Esophagus squamous epithelium (tissue), 5 donors: Measurements from ENCODE around the gene CNOT6L. TPM values are rescaled to one million over a fixed set of nuclear protein-coding genes. Genes with fewer than 3 reads are reported as not detected.

Source experiments
- DNase-seq: peaks from one replicate; lab custom pipeline; 2025; lab: John Stamatoyannopoulos, UW
- H3K27ac ChIP-seq, 4 donors: fragments of 200-600 bp; sonication (generic); one replicate each; pipeline ENCODE4 v1.5.1; 2016 to 2019; ENCODE audit warnings: mild to moderate bottlenecking in 1 of 4
- H3K27me3 ChIP-seq, 4 donors: fragments of 200-600 bp; sonication (generic); 1 replicate in 3 of 4; 2 replicates in 1 of 4; pipeline versions ENCODE4 v1.5.1 to v1.6.0; 2017 to 2021; ENCODE audit warnings: antibody characterized with exemption in 1 of 4
- H3K36me3 ChIP-seq, 3 donors: fragments of 200-600 bp; sonication (generic); one replicate each; pipeline ENCODE4 v1.5.1; 2016 to 2019
- H3K4me1 ChIP-seq, 3 donors: fragments of 200-600 bp; sonication (generic); one replicate each; pipeline ENCODE4 v1.5.1; 2017 to 2019
- H3K4me3 ChIP-seq, 4 donors: fragments of 200-600 bp; sonication (generic); 1 replicate in 3 of 4; 2 replicates in 1 of 4; pipeline ENCODE4 v1.5.1; 2016 to 2019; ENCODE audit warnings: mild to moderate bottlenecking in 2 of 4, moderate library complexity in 1 of 4
- H3K9me3 ChIP-seq, 3 donors: fragments of 200-600 bp; sonication (generic); one replicate each; pipeline ENCODE4 v1.5.1; 2016 to 2019
- CTCF ChIP-seq, 6 experiments: fragments of 450-650 bp in 4 of 6; fragments of 200-600 bp in 2 of 6; sonication (generic) in 2 of 6; IDR thresholded peaks; one replicate each; pipeline ENCODE4 v1.5.1; 2016 to 2019; ENCODE audit warnings: antibody characterized with exemption in 6 of 6, mild to moderate bottlenecking in 4 of 6, moderate library complexity in 4 of 6
- POLR2A ChIP-seq, 4 donors: fragments of 450-650 bp; IDR thresholded peaks; one replicate each; pipeline ENCODE4 v1.6.1; 2017; ENCODE audit warnings: antibody characterized with exemption in 4 of 4, mild to moderate bottlenecking in 4 of 4, moderate library complexity in 3 of 4
- WGBS, 2 donors: methylation state at CpG; one replicate each; pipeline ENCODE4 v1.1.5; 2018; 5-methylcytosine and 5-hydroxymethylcytosine counted together
- intact Hi-C: fragments of 100-400 bp; cut with DNase I; formaldehyde crosslinking; loops from one replicate; pipeline ENCODE4 v1.15.0; 2022
- small RNA-seq, 4 donors: library from RNA; depleted of rRNA; stranded (forward); fragments of <200 nt; gene quantifications; one replicate each; pipeline ENCODE3, GENCODE V24; 2016
- total RNA-seq, 4 donors: library from RNA; depleted of rRNA; stranded (reverse); fragments of >200 nt; gene quantifications; one replicate each; pipeline ENCODE4 v1.1.0, GENCODE V29; 2016
- donor health status: DM: yes; HTN: yes; CAD: no.

Gene CNOT6L
- total RNA-seq, 4 donors from 2014 or later = 8.5 to 33.6 (median 15.7) TPM

- no peak for DNase-seq
- intact Hi-C loops = no loop called here
- Histone ChIP-seq H3K36me3 (no peaks in the 10 kb centered on the region), H3K4me1 (no peaks in the 10 kb centered on the region), H3K27me3 (no peaks in the 10 kb centered on the region), H3K9me3 (no peaks in the 10 kb centered on the region), H3K27ac (no peak overlapping the region), H3K4me3 (no peak overlapping the region)
- TF ChIP-seq CTCF (IDR thresholded peaks at IDR 0.05) = no peak
- no peak for TF ChIP-seq POLR2A (IDR thresholded peaks at IDR 0.05)
- WGBS, 2 donors = 91 to 94% methylated on average over 3 of the region's 3 CpGs
Measured at GRCh38 chr4:77676842-77677241, 142.3 kb downstream of the CNOT6L start.

- Histone ChIP-seq H3K9me3 (no peaks in the 10 kb centered on the region), H3K27ac (no peak overlapping the region), H3K27me3 (no peaks in the 10 kb centered on the region), H3K4me1 (no peaks in the 10 kb centered on the region), H3K36me3 (no peaks in the 10 kb centered on the region), H3K4me3 (no peak overlapping the region)
- intact Hi-C loops = no loop called here
- no peak for DNase-seq
- 77 to 79% methylated on average over 4 of the region's 4 CpGs for WGBS, 2 donors
- no peak for TF ChIP-seq POLR2A (IDR thresholded peaks at IDR 0.05)
- TF ChIP-seq CTCF (IDR thresholded peaks at IDR 0.05) = no peak
Measured at GRCh38 chr4:77671051-77671450, 148.1 kb downstream of the CNOT6L start.

- WGBS, 2 donors = 49 to 65% methylated on average over 7 of the region's 7 CpGs
- no peak for DNase-seq
- intact Hi-C loops = no loop called here
- H3K4me1 ChIP-seq = no peaks in the 10 kb centered on the region
- H3K27ac ChIP-seq = no peak overlapping the region
- H3K9me3 ChIP-seq = no peaks in the 10 kb centered on the region
- no peaks in the 10 kb centered on the region for H3K27me3 ChIP-seq
- no peaks in the 10 kb centered on the region for H3K36me3 ChIP-seq
- TF ChIP-seq CTCF (IDR thresholded peaks at IDR 0.05) = no peak
- TF ChIP-seq POLR2A (IDR thresholded peaks at IDR 0.05) = no peak
- H3K4me3 ChIP-seq = no peak overlapping the region
Measured at GRCh38 chr4:77669946-77670590, 149.1 kb downstream of the CNOT6L start.

- WGBS, 2 donors = 77 to 85% methylated on average over 4 of the region's 4 CpGs
- Histone ChIP-seq H3K4me1 (no peaks in the 10 kb centered on the region), H3K27ac (no peak overlapping the region), H3K4me3 (no peak overlapping the region), H3K27me3 (no peaks in the 10 kb centered on the region), H3K9me3 (no peaks in the 10 kb centered on the region), H3K36me3 (no peaks in the 10 kb centered on the region)
- no peak for TF ChIP-seq POLR2A (IDR thresholded peaks at IDR 0.05)
- no peak for TF ChIP-seq CTCF (IDR thresholded peaks at IDR 0.05)
- intact Hi-C loops = no loop called here
- no peak for DNase-seq
Measured at GRCh38 chr4:77665381-77666069, 153.6 kb downstream of the CNOT6L start.

Small RNA genes lying within 50 kb of the gene (small RNA-seq; reads per million reads assigned to genes)
- gene AC112225.1 (0 reads per million in 4 donors), gene RF00612 (0 reads per million in 4 donors)

Other genes starting within 250 kb of the CNOT6L start
- gene CXCL13, start 213.5 kb downstream of the CNOT6L start, total RNA-seq = 1 to 10 TPM in 2 of 4 donors, not detected in 2; 2.2 to 2.4 TPM
- gene MRPL1, start 43.5 kb upstream of the CNOT6L start, total RNA-seq = 10 to 100 TPM; 12.9 to 34.5 (median 28.4) TPM
- gene FRAS1, start 238.0 kb upstream of the CNOT6L start, total RNA-seq = 10 to 100 TPM in 1 of 4 donors, 1 to 10 TPM in 3; 3.1 to 11.4 (median 6.7) TPM